A673 (cell line): ENCODE data around the gene MLF1. TPM values are rescaled to one million over a fixed set of nuclear protein-coding genes. Genes with fewer than 3 reads are reported as not detected.
"Not testable (repeated sequence)": the region's sequence is repeated elsewhere in the genome, so short reads cannot be mapped to it uniquely, and the experiment has no call there.

ENCODE experiments used
- BruUV-seq: library from RNA; stranded (reverse); fragments of 400-500 nt; replicated peaks from 2 replicates; lab custom pipeline; 2021; lab: Mats Ljungman, UMichigan
- CTCF ChIA-PET: fragments of 300-600 bp; sonication (Branson Sonifier 250); formaldehyde crosslinking; loops from one replicate; lab custom pipeline; 2022; ENCODE audit warnings: antibody characterized with exemption; lab: Charles Lee
- POLR2A ChIA-PET: fragments of 300-600 bp; sonication (Branson Sonifier 250); formaldehyde crosslinking; loops from one replicate; lab custom pipeline; 2022; ENCODE audit warnings: antibody characterized with exemption; ENCODE audit not compliant: low non-redundant PET; lab: Charles Lee
- DNase-seq: peaks from one replicate; pipeline ENCODE4 v3.0.0-alpha.2; 2015; ENCODE audit warnings: low spot score
- H3K27ac ChIP-seq: fragments of 200-600 bp; sonication (generic); 2 replicates; pipeline ENCODE4 v1.5.1; 2016; ENCODE audit warnings: mixed run types, low read depth, mild to moderate bottlenecking, mixed read lengths, antibody characterized with exemption, low read length; ENCODE audit not compliant: poor library complexity, severe bottlenecking
- H3K27me3 ChIP-seq: fragments of 200-600 bp; sonication (generic); replicated peaks from 2 replicates; pipeline ENCODE4 v1.6.1; 2017; ENCODE audit warnings: mixed run types, low read depth, mild to moderate bottlenecking, mixed read lengths, antibody characterized with exemption, low read length; ENCODE audit not compliant: insufficient read depth, poor library complexity
- H3K36me3 ChIP-seq: fragments of 200-600 bp; sonication (generic); 2 replicates; pipeline ENCODE4 v1.6.1; 2016; ENCODE audit warnings: mixed run types, mild to moderate bottlenecking, mixed read lengths, antibody characterized with exemption, low read length; ENCODE audit not compliant: insufficient read depth, poor library complexity, severe bottlenecking
- H3K4me1 ChIP-seq: fragments of 200-600 bp; sonication (generic); 2 replicates; pipeline ENCODE4 v1.6.1; 2017; ENCODE audit warnings: mixed run types, mild to moderate bottlenecking, mixed read lengths, antibody characterized with exemption, low read length; ENCODE audit not compliant: insufficient read depth, poor library complexity, severe bottlenecking
- H3K4me3 ChIP-seq: fragments of 200-600 bp; sonication (generic); 2 replicates; pipeline ENCODE4 v1.5.1; 2016; ENCODE audit warnings: low read depth, mixed run types, mild to moderate bottlenecking, mixed read lengths, low read length; ENCODE audit not compliant: poor library complexity, severe bottlenecking
- H3K9me3 ChIP-seq: fragments of 200-600 bp; sonication (generic); 2 replicates; pipeline ENCODE4 v1.6.1; 2016; ENCODE audit warnings: mixed run types, low read depth, mild to moderate bottlenecking, mixed read lengths, antibody characterized with exemption, low read length; ENCODE audit not compliant: poor library complexity, severe bottlenecking
- CTCF ChIP-seq: fragments of 300-800, 200-600 bp; sonication (generic); conservative IDR thresholded peaks from 2 replicates; pipeline ENCODE4 v1.5.1; 2017; ENCODE audit warnings: low read depth, mild to moderate bottlenecking, antibody characterized with exemption, low read length, moderate library complexity, mixed read lengths
- EZH2 ChIP-seq: fragments of 200-600 bp; sonication (generic); IDR thresholded peaks from 2 replicates; pipeline ENCODE4 v1.6.1; 2017; ENCODE audit warnings: borderline replicate concordance, low read depth, mild to moderate bottlenecking, mixed read lengths, antibody characterized with exemption, low read length; ENCODE audit not compliant: poor library complexity, severe bottlenecking
- intact Hi-C: fragments of 100-400 bp; cut with micrococcal nuclease; formaldehyde crosslinking; loops from one replicate; pipeline ENCODE4 v1.10.0; 2022; ENCODE audit not compliant: unreplicated experiment
- total RNA-seq: library from RNA; stranded (reverse); gene quantifications from 2 replicates; pipeline ENCODE4 v1.2.3, GENCODE V29; 2021

Gene MLF1
- total RNA-seq, 1 experiment from 2014 or later = 5.0 TPM

GRCh38 chr3:158548691-158549090, 22.3 kb upstream of the MLF1 start:
- intact Hi-C loops = no loop called here
- BruUV-seq = no TSS peak
- no peaks in the 10 kb centered on the region for H3K36me3 ChIP-seq
- no peak overlapping the region for H3K4me3 ChIP-seq
- TF ChIP-seq EZH2 (no peak), CTCF (no peak)
- POLR2A ChIA-PET = no interaction called here
- CTCF ChIA-PET = no interaction called here
- DNase-seq = no peak
- no peak overlapping the region for H3K27ac ChIP-seq
- no peaks in the 10 kb centered on the region for H3K4me1 ChIP-seq
- no peaks in the 10 kb centered on the region for H3K27me3 ChIP-seq
- no peaks in the 10 kb centered on the region for H3K9me3 ChIP-seq

- intact Hi-C loops, H3K27me3 ChIP-seq, POLR2A ChIA-PET, DNase-seq, H3K27ac ChIP-seq, BruUV-seq, H3K9me3 ChIP-seq, H3K4me3 ChIP-seq, H3K4me1 ChIP-seq, CTCF ChIA-PET, H3K36me3 ChIP-seq: not testable (repeated sequence)
Observed at GRCh38 chr3:158549938-158550337, 21.1 kb upstream of the MLF1 start.

GRCh38 chr3:158552124-158552523, 18.9 kb upstream of the MLF1 start:
- Histone ChIP-seq H3K9me3 (no peaks in the 10 kb centered on the region), H3K27ac (no peak overlapping the region), H3K4me3 (no peak overlapping the region), H3K4me1 (no peaks in the 10 kb centered on the region), H3K27me3 (no peaks in the 10 kb centered on the region), H3K36me3 (no peaks in the 10 kb centered on the region)
- CTCF ChIA-PET = interaction anchor here (1.0 kb wide), 1 partner anchor 946 kb away, joined by 3 read pairs; no protein-coding TSS in a partner anchor
- TF ChIP-seq CTCF = no peak
- no peak for TF ChIP-seq EZH2
- POLR2A ChIA-PET = no interaction called here
- no peak for DNase-seq
- intact Hi-C loops = no loop called here
- no TSS peak for BruUV-seq

GRCh38 chr3:158559504-158559903, 11.5 kb upstream of the MLF1 start:
- no peak overlapping the region for H3K4me3 ChIP-seq

More at GRCh38 chr3:158559504-158559903, 11.5 kb upstream of the MLF1 start:
- TF ChIP-seq CTCF = no peak
- no peak for TF ChIP-seq EZH2
- Histone ChIP-seq H3K4me1 (no peaks in the 10 kb centered on the region), H3K9me3 (no peaks in the 10 kb centered on the region), H3K27ac (no peak overlapping the region), H3K27me3 (no peaks in the 10 kb centered on the region), H3K36me3 (no peaks in the 10 kb centered on the region)
- BruUV-seq = no TSS peak
- POLR2A ChIA-PET = no interaction called here
- intact Hi-C loops = no loop called here
- CTCF ChIA-PET = no interaction called here
- DNase-seq = no peak
